Heart left ventricle (tissue), 16 donors: ENCODE results near the gene CDK18. TPM values are rescaled to one million over a fixed set of nuclear protein-coding genes. Genes with fewer than 3 reads are reported as not detected.

Source experiments
- ATAC-seq, 4 donors: fragments of 200-7000 bp; cut with Tn5 transposase; one replicate each; pipeline ENCODE4 v1.9.1; 2020 to 2022; ENCODE audit warnings: moderate library complexity in 4 of 4, mild to moderate bottlenecking in 3 of 4, moderate number of reproducible peaks in 1 of 4
- DNase-seq, 5 donors: peaks; one replicate each; pipeline ENCODE4 v3.0.0-alpha.2; 2020
- H3K27ac ChIP-seq, 12 donors: fragments of 200-600 bp; sonication (generic) in 4 of 12; one replicate each; pipeline versions ENCODE4 v1.5.0 to v1.8.0; 2016 to 2022; ENCODE audit warnings: mild to moderate bottlenecking in 2 of 12
- H3K27me3 ChIP-seq, 9 donors: fragments of 200-600 bp; sonication (generic) in 2 of 9; one replicate each; pipeline versions ENCODE4 v1.5.1 to v1.8.0; 2016 to 2022; ENCODE audit warnings: mild to moderate bottlenecking in 3 of 9
- H3K36me3 ChIP-seq, 9 donors: fragments of 200-600 bp; sonication (generic) in 2 of 9; one replicate each; pipeline versions ENCODE4 v1.5.0 to v1.8.0; 2018 to 2022; ENCODE audit warnings: mild to moderate bottlenecking in 2 of 9
- H3K4me1 ChIP-seq, 12 donors: fragments of 200-600 bp; sonication (generic) in 4 of 12; one replicate each; pipeline versions ENCODE4 v1.5.0 to v1.8.0; 2016 to 2022; ENCODE audit warnings: mild to moderate bottlenecking in 3 of 12
- H3K4me3 ChIP-seq, 12 donors: fragments of 200-600 bp; sonication (generic) in 4 of 12; one replicate each; pipeline versions ENCODE4 v1.5.0 to v1.8.0; 2017 to 2022; ENCODE audit warnings: mild to moderate bottlenecking in 9 of 12, moderate library complexity in 4 of 12
- H3K9me3 ChIP-seq, 12 donors: fragments of 200-600 bp; sonication (generic) in 4 of 12; one replicate each; pipeline versions ENCODE4 v1.5.0 to v1.8.0; 2016 to 2022; ENCODE audit warnings: mild to moderate bottlenecking in 1 of 12
- CTCF ChIP-seq, 12 donors: fragments of 200-600 bp; sonication (generic) in 4 of 12; IDR thresholded peaks; one replicate each; pipeline versions ENCODE4 v1.5.0 to v1.8.0; 2018 to 2022; ENCODE audit warnings: antibody characterized with exemption in 12 of 12, mild to moderate bottlenecking in 5 of 12
- POLR2A ChIP-seq, 2 donors: fragments of 450-650 bp; IDR thresholded peaks; one replicate each; pipeline ENCODE4 v1.6.1; 2017; ENCODE audit warnings: antibody characterized with exemption in 2 of 2, mild to moderate bottlenecking in 2 of 2, moderate library complexity in 2 of 2
- WGBS, 4 donors: extraction: QIAGEN DNeasy Blood & Tissue Kit in 2 of 4; methylation state at CpG; one replicate each; pipeline versions ENCODE4 v1.1.5 to v1.1.7; 2013 to 2018; 5-methylcytosine and 5-hydroxymethylcytosine counted together
- intact Hi-C, 10 donors: fragments of 100-400 bp; cut with DNase I; formaldehyde crosslinking; loops; one replicate each; pipeline versions ENCODE4 v1.11.1 to v1.14.2; 2022
- polyA plus RNA-seq, 2 donors: library from polyadenylated mRNA; stranded (reverse); fragments of 200-250 nt; gene quantifications; one replicate each; pipeline ENCODE4 v1.2.3, GENCODE V29; 2013
- total RNA-seq, 9 donors: library from RNA; depleted of rRNA in 2 of 9; stranded (reverse); fragments of >200 nt in 2 of 9; fragmentation: NEBNext Ultra II Directional in 3 of 9; extraction: Animal tissue kit (Norgen Biotek cat#: 25700) in 3 of 9; gene quantifications; one replicate each; pipeline versions ENCODE4 v1.1.0 to v1.2.4, GENCODE V29; 2016 to 2023
- donor health status: ischemic (EF 13 %, LVEDD 7.1; RV severe dilation, severe dysfunction).
- donor health status: healthy with polysubstance abuse.
- donor health status: DM: no; HTN: yes; CAD: no.
- donor health status: DM: no; HTN: no; CAD: no.
- donor health status: ischemic (EF 25% LVEDD 6.9; RV normal size, moderate dysfunction).
- donor health status: ischemic (EF 25% LVEDD 5.7; RV mildly dilated, moderate dysfunction).
- donor health status: healthy.
- donor health status: DM: yes; HTN: yes; CAD: no.
- donor health status: ischemic (EF 35%, LVEDD 5.7; RV mildly dilated, moderate dysfunction).
- donor health status: nonischemic (EF 11% LVEDD 7.7; RV severe dilation, severe dysfunction).
- donor health status: DM: yes; HTN: yes; CAD: no.
- donor health status: PGD.
- donor health status: ischemic (EF 29% LVEDD 5.4; RV normal size, mild dysfunction).
- donor health status: nonischemic (EF 23%, LVEDD 6.1; RV moderate dilation, normal function).

The CDK18 gene
- total and polyA plus RNA-seq, 11 donors, result 62.5 to 198 (median 141) TPM

- intact Hi-C loops, result no loop called here
- Histone ChIP-seq H3K36me3 (no peaks in the 10 kb centered on the region), H3K4me1 (peaks cover 21 to 76% (median 57%) of the 10 kb centered on the region in 12 donors), H3K27ac (peak overlapping the region in 11 of 12 donors; percentile 24 to 93 (median 81)), H3K9me3 (no peaks in the 10 kb centered on the region), H3K4me3 (no peak overlapping the region), H3K27me3 (no peaks in the 10 kb centered on the region)
- WGBS, 4 donors, result 57 to 65% (median 60%) methylated on average over 7 of the region's 7 CpGs
- DNase-seq, result peak in 3 of 5 donors; percentile 59 to 71 (median 61)
- peak; percentile 2 to 49 (median 28) for ATAC-seq
- TF ChIP-seq CTCF (IDR thresholded peaks at IDR 0.05) (no peak), POLR2A (IDR thresholded peaks at IDR 0.05) (no peak)
Measured at GRCh38 chr1:205510308-205510950, 6.0 kb downstream of the CDK18 start.

GRCh38 chr1:205510951-205511330 is 6.5 kb downstream of the CDK18 start:
- intact Hi-C loops, result no loop called here
- ATAC-seq (no peak), DNase-seq (no peak)
- H3K4me1 ChIP-seq, result peaks cover 26 to 76% (median 59%) of the 10 kb centered on the region in 12 donors
- peak overlapping the region in 10 of 12 donors; percentile 78 to 93 (median 86) for H3K27ac ChIP-seq
- no peaks in the 10 kb centered on the region for H3K36me3 ChIP-seq
- 52 to 72% (median 61%) methylated on average over 3 of the region's 3 CpGs for WGBS, 4 donors
- TF ChIP-seq POLR2A (IDR thresholded peaks at IDR 0.05) (no peak), CTCF (IDR thresholded peaks at IDR 0.05) (no peak)
- H3K9me3 ChIP-seq, result no peaks in the 10 kb centered on the region
- H3K4me3 ChIP-seq, result no peak overlapping the region
- no peaks in the 10 kb centered on the region for H3K27me3 ChIP-seq

- intact Hi-C loops, result no loop called here
- Histone ChIP-seq H3K4me1 (peaks cover 32 to 81% (median 68%) of the 10 kb centered on the region in 12 donors), H3K9me3 (no peaks in the 10 kb centered on the region), H3K36me3 (no peaks in the 10 kb centered on the region), H3K4me3 (peak overlapping the region in 1 of 12 donors; percentile 12), H3K27me3 (no peaks in the 10 kb centered on the region), H3K27ac (peak overlapping the region; percentile 37 to 93 (median 86))
- DNase-seq (peak in 4 of 5 donors; percentile 57 to 76 (median 68)), ATAC-seq (peak; percentile 47 to 66 (median 57))
- TF ChIP-seq POLR2A (IDR thresholded peaks at IDR 0.05), result no peak
- no peak for TF ChIP-seq CTCF (IDR thresholded peaks at IDR 0.05)
- 16 to 29% (median 21%) methylated on average over 13 of the region's 13 CpGs for WGBS, 4 donors
Measured at GRCh38 chr1:205512059-205513045, 7.9 kb downstream of the CDK18 start.

GRCh38 chr1:205513774-205514173 is 9.3 kb downstream of the CDK18 start:
- Histone ChIP-seq H3K4me1 (peaks cover 32 to 92% (median 81%) of the 10 kb centered on the region in 12 donors), H3K27me3 (no peaks in the 10 kb centered on the region), H3K36me3 (no peaks in the 10 kb centered on the region), H3K4me3 (no peak overlapping the region), H3K27ac (peak overlapping the region in 11 of 12 donors; percentile 78 to 92 (median 86)), H3K9me3 (no peaks in the 10 kb centered on the region)
- TF ChIP-seq POLR2A (IDR thresholded peaks at IDR 0.05), result no peak
- TF ChIP-seq CTCF (IDR thresholded peaks at IDR 0.05), result no peak
- ATAC-seq (no peak), DNase-seq (no peak)
- intact Hi-C loops, result no loop called here
- 78 to 79% (median 78%) methylated on average over 4 to 5 of the region's 5 CpGs for WGBS, 4 donors
